Endothelial cell of umbilical vein (primary cell): ENCODE results near the gene KRTAP10-5. TPM values are rescaled to one million over a fixed set of nuclear protein-coding genes. Genes with fewer than 3 reads are reported as not detected.

Experiments
- BruUV-seq: library from RNA; stranded (reverse); fragments of 400-500 nt; replicated peaks from 2 replicates; lab custom pipeline; 2021; lab: Mats Ljungman, UMichigan
- CTCF ChIA-PET: fragments of 300-600, 350-600 bp; sonication (Branson Sonifier 250); formaldehyde crosslinking; loops from one replicate; lab custom pipeline; 2021; ENCODE audit warnings: antibody characterized with exemption, inconsistent platforms; lab: Charles Lee
- POLR2A ChIA-PET: fragments of 300-600, 350-600 bp; sonication (Branson Sonifier 250); formaldehyde crosslinking; loops from one replicate; lab custom pipeline; 2021; ENCODE audit warnings: antibody characterized with exemption, inconsistent platforms; lab: Charles Lee
- DNase-seq: peaks from one replicate; pipeline ENCODE4 v3.0.0-alpha.2; 2011; ENCODE audit warnings: low read depth, low spot score
- FAIRE-seq: peaks from 2 replicates; lab custom pipeline; 2011; peaks lifted over from hg19 to GRCh38; lab: Jason Lieb, UNC
- H2AFZ ChIP-seq: 2 replicates; pipeline ENCODE4 v1.6.0; 2012; ENCODE audit warnings: low read depth, low read length, control low read depth, inconsistent platforms
- H3K27ac ChIP-seq: 2 replicates; pipeline ENCODE4 v1.5.1; 2011; ENCODE audit warnings: low read depth, mild to moderate bottlenecking, control low read depth, low read length, moderate library complexity; ENCODE audit not compliant: insufficient read depth
- H3K27me3 ChIP-seq, 2 experiments: 2 replicates each; pipeline versions ENCODE4 v1.6.0 to v1.6.1; 2011; ENCODE audit warnings: low read length in 2 of 2, mixed read lengths in 1 of 2; ENCODE audit not compliant: control insufficient read depth in 2 of 2, insufficient read depth in 2 of 2
- H3K36me3 ChIP-seq, 2 experiments: 2 replicates in 1 of 2; 3 replicates in 1 of 2; pipeline ENCODE4 v1.5.1; 2011; ENCODE audit warnings: low read length in 2 of 2, mild to moderate bottlenecking in 1 of 2, moderate library complexity in 1 of 2; ENCODE audit not compliant: control insufficient read depth in 2 of 2, insufficient read depth in 2 of 2; ENCODE audit errors: extremely low read depth in 1 of 2
- H3K4me1 ChIP-seq: 3 replicates; pipeline ENCODE4 v1.5.1; 2011; ENCODE audit warnings: mild to moderate bottlenecking, low read length; ENCODE audit not compliant: control insufficient read depth, insufficient read depth; ENCODE audit errors: extremely low read depth
- H3K4me2 ChIP-seq: 2 replicates; pipeline ENCODE4 v1.6.1; 2011; ENCODE audit warnings: low read length, control low read depth, mixed read lengths; ENCODE audit not compliant: insufficient read depth
- H3K4me3 ChIP-seq, 3 experiments: fragments of 200-600 bp in 1 of 3; sonication (generic), shearing (Covaris generic) in 1 of 3; replicated peaks in 1 of 3; 2 replicates each; pipeline ENCODE4 v1.5.1; 2011 to 2016; ENCODE audit warnings: control low read depth in 3 of 3, low read length in 3 of 3, mild to moderate bottlenecking in 2 of 3, inconsistent platforms in 1 of 3, low read depth in 1 of 3, moderate library complexity in 1 of 3; ENCODE audit not compliant: insufficient read depth in 1 of 3
- H3K79me2 ChIP-seq: 2 replicates; pipeline ENCODE4 v1.6.0; 2012; ENCODE audit warnings: low read length, inconsistent platforms; ENCODE audit not compliant: control insufficient read depth, insufficient read depth
- H3K9ac ChIP-seq: replicated peaks from 2 replicates; pipeline ENCODE3; 2011; ENCODE audit warnings: low read length, control low read depth; ENCODE audit not compliant: insufficient read depth; ENCODE audit errors: extremely low read depth
- H3K9me1 ChIP-seq: replicated peaks from 3 replicates; pipeline ENCODE4 v1.6.0; 2011; ENCODE audit warnings: mild to moderate bottlenecking, low read length; ENCODE audit not compliant: control insufficient read depth, insufficient read depth; ENCODE audit errors: extremely low read depth
- H3K9me3 ChIP-seq: replicated peaks from 2 replicates; pipeline ENCODE4 v1.5.1; 2012; ENCODE audit warnings: low read length, inconsistent platforms; ENCODE audit not compliant: control insufficient read depth, insufficient read depth
- H4K20me1 ChIP-seq: replicated peaks from 2 replicates; pipeline ENCODE3; 2011; ENCODE audit warnings: mild to moderate bottlenecking, low read length; ENCODE audit not compliant: control insufficient read depth, insufficient read depth; ENCODE audit errors: extremely low read depth
- EZH2 ChIP-seq: IDR thresholded peaks from 2 replicates; pipeline ENCODE4 v1.6.1; 2012; ENCODE audit warnings: borderline replicate concordance, low read depth, mild to moderate bottlenecking, moderate library complexity, low read length, inconsistent platforms; ENCODE audit not compliant: severe bottlenecking
- FOS ChIP-seq: IDR thresholded peaks from 2 replicates; pipeline ENCODE4 v1.6.1; 2011; ENCODE audit warnings: mild to moderate bottlenecking, low read length, moderate library complexity, borderline replicate concordance; ENCODE audit not compliant: insufficient read depth
- GATA2 ChIP-seq: IDR thresholded peaks from 2 replicates; pipeline ENCODE4 v1.7.0; 2011; ENCODE audit warnings: low read depth, mild to moderate bottlenecking, moderate library complexity, mixed read lengths, low read length; ENCODE audit not compliant: insufficient read length, insufficient read depth
- JUN ChIP-seq: IDR thresholded peaks from 2 replicates; pipeline ENCODE4 v1.6.1; 2011; ENCODE audit warnings: borderline replicate concordance, low read depth; ENCODE audit not compliant: insufficient read length, insufficient read depth
- MAX ChIP-seq: IDR thresholded peaks from 2 replicates; pipeline ENCODE4 v1.6.1; 2011; ENCODE audit not compliant: insufficient read depth, insufficient read length
- MYC ChIP-seq: IDR thresholded peaks from one replicate; pipeline ENCODE4 v1.6.1; 2011; ENCODE audit warnings: mild to moderate bottlenecking, low read depth, low read length
- POLR2AphosphoS5 ChIP-seq: IDR thresholded peaks from 2 replicates; pipeline ENCODE4 v1.6.1; 2012; ENCODE audit warnings: low read depth, mild to moderate bottlenecking, control low read depth, low read length, moderate library complexity; ENCODE audit not compliant: insufficient read depth
- dilution Hi-C: fragments of 300-500 bp; cut with MboI; formaldehyde crosslinking; loops from one replicate; pipeline ENCODE4 v1.15.0; 2019; ENCODE audit warnings: low sequenced_read_pairs; ENCODE audit not compliant: extremely low pct_ligation_motif_present
- intact Hi-C: fragments of 100-400 bp; cut with micrococcal nuclease; formaldehyde crosslinking; loops from one replicate; pipeline ENCODE4 v1.10.0; 2022
- polyA plus RNA-seq, 4 experiments: library from polyadenylated mRNA; depleted of rRNA in 3 of 4; stranded (reverse) in 3 of 4; unstranded in 1 of 4; fragments of >200 nt; gene quantifications; 2 replicates each; pipeline versions ENCODE4 v1.2.1 to v1.2.3, GENCODE V29; 2011 to 2012; ENCODE audit warnings: missing spikeins in 1 of 4
- total RNA-seq: library from RNA; stranded (reverse); gene quantifications from 2 replicates; pipeline ENCODE4 v1.2.3, GENCODE V29; 2021

The KRTAP10-5 gene
- total and polyA plus RNA-seq, 2 donors (not counting 3 experiments of a cell fraction or from before 2014, with no cell fraction given): not detected

DNA sequence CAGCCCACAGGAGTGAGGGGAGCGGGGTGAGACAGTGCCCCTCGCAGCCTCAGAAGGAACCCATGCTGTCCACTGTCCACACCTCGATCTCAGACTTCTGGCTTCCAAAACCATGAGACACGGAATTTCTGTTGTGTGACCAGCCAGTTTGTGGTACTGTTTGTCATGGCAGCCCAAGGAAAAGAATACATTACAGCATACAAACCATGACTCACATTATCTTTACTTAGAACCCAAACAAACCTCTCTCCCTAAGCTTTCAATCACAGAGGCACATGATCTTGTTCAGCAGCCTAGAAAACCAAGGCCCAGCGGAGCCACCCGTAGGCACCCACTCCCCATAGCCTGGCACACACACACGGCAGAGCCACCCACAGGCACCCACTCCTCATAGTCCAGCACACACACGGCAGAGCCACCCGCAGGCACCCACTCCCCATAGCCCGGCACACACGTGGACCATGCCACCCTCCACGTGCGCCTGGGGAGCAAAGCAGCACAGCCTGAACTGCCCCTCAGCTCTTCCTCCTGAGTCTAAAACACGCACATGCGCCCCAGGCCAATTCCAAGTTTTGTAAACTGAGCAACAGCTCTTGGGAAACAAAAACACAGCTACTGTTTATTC lies 7.3 kb downstream of the KRTAP10-5 start:
- Histone ChIP-seq H3K79me2 (no peaks in the 10 kb centered on the region), H2AFZ (no peak overlapping the region), H3K36me3 (no peaks in the 10 kb centered on the region), H3K9me3 (no peaks in the 10 kb centered on the region), H4K20me1 (no peaks in the 10 kb centered on the region), H3K9ac (no peak overlapping the region), H3K4me2 (no peak overlapping the region), H3K9me1 (no peaks in the 10 kb centered on the region), H3K27ac (no peak overlapping the region), H3K4me3 (no peak overlapping the region), H3K4me1 (no peaks in the 10 kb centered on the region), H3K27me3 (no peaks in the 10 kb centered on the region)
- CTCF ChIA-PET: interaction anchor here (0.7 kb wide), 1 partner anchor 19 kb away, joined by 3 read pairs; the partner anchor contains the start of gene KRTAP10-6
- intact Hi-C loops (no loop called here), dilution Hi-C loops (no loop called here)
- POLR2A ChIA-PET: no interaction called here
- DNase-seq: no peak
- TF ChIP-seq EZH2 (no peak), GATA2 (no peak), MAX (no peak), JUN (no peak), POLR2AphosphoS5 (no peak), MYC (no peak), FOS (no peak)
- BruUV-seq: no TSS peak
- FAIRE-seq: no peak
